Measurements from ENCODE around the gene UMODL1.
"Not testable (repeated sequence)": the region's sequence is repeated elsewhere in the genome, so short reads cannot be mapped to it uniquely, and the experiment has no call there.

UMODL1 gene

DNA sequence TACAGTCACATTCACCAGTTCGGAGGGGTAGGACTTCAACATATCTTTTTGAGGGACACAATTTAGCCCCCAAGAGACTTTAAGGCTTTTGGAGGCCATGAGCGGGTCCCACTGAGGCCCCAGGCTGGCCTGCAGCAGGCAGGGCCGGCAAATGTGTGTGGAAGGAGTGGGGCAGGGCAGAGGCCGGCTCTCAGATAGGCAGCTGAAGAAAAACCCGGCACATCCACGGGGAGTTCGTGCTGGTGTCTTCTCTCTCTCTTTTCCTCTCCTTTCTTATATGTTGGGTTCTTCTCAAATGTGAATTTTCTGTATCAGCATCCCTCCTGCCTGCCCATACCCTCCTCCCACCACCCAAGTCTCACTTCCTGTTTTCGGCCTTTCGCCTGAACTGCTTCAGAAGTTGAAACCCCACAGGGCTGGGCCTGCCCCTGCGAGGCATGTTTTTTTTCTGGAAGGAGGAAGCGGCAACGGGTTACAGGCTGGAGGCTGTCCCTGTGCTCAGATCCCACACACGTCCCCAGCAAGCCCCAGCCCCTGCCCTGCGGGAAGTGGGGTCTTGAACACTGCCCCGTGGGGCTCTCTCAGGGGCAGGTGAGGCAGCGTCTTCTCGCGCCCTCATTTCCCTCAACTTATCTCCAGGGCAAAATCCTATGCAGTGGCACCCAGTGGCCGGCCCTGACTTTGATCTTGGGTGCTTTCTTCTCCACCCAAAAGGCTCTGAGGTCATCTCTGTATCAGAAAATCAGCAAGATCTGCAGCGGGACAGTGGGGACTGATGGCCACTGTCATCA is 9.7 kb upstream of the UMODL1 start:
- DNase-seq, result no peak

- DNase-seq, result no peak
These were observed 9.2 kb upstream of the UMODL1 start for GRCh38 chr21:42061986-42062235.

- DNase-seq, result peak; percentile 89
These were observed 8.7 kb upstream of the UMODL1 start for GRCh38 chr21:42062236-42063022.

DNA sequence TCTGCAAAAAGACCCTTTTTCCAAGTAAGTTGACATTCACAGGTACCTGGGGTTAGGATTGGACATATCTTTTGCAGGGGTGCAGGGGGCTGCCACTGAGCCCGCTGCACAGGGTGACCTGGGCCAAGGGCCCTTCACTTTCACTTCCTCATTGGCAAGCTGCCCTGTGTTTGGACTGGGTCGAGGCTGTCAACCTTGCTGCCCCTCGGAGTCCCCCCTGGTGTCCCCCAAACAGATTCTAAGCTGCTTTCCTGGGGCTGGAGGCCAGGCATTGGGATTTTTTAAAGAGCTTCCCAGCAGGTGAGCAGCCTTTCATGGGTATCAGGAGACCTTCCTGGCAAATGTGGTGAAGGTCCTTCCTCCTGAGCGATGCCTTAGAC is 7.9 kb upstream of the UMODL1 start:
- DNase-seq, result peak; percentile 14

DNA sequence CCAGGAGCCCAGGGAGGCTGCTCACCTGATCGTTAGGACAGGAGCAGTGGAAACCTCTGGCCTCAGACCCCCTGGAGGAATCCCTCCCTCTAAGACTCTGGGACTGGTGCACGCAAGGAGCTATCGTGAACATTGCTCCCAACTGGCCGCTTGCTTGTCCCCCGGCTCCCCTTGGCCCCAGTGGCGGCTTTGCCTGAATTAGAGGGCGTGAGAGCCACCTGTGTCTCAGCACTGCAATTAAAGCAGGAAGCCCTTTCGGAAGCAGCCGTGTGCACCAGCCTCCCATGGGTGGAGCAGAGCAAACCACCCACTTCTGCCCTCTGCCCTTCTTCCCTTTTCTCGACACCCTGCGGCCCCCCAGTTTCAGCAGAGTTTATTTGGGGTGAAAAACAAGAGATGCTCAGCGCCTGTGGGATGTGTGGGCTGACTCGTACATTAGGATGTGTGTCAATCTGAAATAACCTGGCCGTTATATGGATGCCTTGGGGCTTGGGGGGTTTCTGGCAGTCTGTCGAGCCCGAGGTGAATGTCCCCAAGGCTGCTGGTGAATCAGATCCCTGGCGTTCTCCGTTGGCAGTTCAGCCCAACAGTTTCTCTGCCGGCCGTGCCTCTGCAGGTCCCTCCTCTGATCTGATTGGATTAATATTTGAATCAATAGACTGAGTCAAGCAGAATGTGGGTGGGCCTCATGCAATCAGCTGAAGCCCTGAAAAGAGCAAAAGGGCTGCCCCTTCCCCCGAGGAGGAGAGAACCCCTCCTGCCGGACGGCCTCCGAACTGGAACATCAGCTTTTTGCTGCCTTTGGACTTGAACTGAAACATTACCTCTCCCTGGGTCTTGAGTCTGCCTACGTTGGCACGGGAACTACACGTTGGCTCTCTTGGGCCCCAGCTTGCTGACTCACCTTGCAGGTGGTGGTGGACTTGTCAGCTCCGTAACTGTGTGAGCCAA is 7.3 kb upstream of the UMODL1 start:
- DNase-seq, result peak; percentile 56

DNA sequence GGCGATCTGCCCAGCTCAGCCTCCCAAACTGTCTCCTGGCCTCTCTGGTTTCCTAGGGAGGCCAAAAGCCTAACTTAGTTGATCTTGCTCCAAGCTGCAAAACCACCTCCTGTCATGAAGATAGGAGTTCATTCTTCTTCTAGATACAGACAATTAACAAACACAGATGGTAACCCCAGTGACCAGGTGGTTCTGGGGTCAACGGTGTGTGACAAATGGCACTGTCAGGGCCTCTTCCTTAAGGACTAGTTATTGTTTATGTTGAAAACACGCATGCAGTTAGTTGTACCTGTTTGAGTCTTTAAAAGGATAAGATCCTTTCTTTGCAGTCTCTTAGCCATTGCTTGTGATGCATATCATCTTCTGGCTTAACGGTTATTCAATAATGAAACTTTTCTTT is 4.6 kb upstream of the UMODL1 start:
- no peak for DNase-seq

- DNase-seq, result no peak
These were observed 3.4 kb upstream of the UMODL1 start for GRCh38 chr21:42067531-42068255.

- DNase-seq, result no peak
These were observed 2.9 kb upstream of the UMODL1 start for GRCh38 chr21:42068256-42068545.

GRCh38 chr21:42068592-42068991 is 2.5 kb upstream of the UMODL1 start:
- no peak for DNase-seq

DNA sequence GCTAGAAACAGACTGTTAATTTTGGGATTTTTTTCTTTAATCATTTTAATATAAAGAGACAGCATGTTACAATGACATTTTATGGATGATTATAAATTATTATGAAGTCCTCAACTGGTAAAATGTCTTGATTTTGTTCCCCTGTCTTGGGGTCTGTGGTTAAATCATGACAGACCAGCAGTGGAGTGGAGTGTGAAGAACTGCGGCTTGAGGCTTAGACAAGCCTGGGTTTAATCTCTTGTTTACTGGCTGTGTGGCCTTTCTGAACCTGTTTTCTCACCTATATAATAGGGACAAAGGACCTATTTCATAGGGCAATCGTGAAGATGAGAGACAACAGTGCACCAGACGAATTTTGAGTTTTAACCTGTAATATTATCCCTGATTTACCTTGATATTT is 1.8 kb upstream of the UMODL1 start:
- no peak for DNase-seq

- DNase-seq, result no peak
These were observed 1.3 kb upstream of the UMODL1 start for GRCh38 chr21:42069843-42070242.

DNA sequence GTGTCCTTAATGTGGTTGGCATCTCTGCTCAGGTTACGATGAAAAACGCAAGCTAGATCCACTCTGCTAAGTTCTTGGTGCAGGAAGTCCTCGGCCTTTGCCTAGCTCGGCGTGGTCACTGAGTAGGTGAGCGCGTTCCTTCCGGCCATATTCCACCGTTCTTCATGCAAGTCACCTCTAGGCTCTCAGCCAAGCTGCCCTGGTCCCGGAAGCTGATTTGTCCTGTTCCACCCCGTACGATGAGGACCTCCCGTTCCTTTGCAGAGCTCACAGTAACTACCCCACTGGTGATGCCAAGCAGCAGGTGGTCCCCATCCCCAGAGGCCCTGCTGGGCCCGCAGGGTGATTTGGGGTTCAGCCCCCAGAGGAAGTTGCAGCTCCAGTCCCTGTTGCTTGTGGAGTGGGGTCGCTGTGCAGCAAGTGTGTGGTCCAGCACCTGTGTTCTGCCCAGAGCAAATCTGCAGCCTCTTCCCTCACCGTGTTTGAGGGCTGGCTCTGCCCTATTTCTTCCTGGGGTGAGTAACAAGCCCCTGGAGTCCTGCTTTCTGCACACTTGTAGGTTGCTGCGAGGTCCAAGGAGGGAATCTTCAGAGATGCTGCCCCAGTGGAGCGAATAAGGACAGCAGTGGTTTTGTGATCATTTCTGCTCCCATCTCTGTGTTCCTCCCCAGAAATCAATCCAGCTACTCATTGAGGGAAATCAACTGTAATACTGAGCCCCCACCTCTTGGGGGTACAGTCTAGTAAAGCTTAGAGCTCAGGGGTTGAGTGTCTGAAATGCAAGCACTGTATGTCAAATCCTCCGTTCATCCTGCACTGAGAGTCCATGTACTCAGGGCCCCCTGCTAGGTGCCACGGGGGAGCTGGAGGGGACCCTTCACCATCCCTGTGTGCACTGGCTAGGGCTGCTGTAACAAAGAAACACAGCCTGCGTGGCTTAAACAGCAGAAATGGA is 2.3 kb downstream of the UMODL1 start:
- DNase-seq, result no peak

- DNase-seq, result no peak
These were observed 4.8 kb downstream of the UMODL1 start for GRCh38 chr21:42075686-42076471.

DNA sequence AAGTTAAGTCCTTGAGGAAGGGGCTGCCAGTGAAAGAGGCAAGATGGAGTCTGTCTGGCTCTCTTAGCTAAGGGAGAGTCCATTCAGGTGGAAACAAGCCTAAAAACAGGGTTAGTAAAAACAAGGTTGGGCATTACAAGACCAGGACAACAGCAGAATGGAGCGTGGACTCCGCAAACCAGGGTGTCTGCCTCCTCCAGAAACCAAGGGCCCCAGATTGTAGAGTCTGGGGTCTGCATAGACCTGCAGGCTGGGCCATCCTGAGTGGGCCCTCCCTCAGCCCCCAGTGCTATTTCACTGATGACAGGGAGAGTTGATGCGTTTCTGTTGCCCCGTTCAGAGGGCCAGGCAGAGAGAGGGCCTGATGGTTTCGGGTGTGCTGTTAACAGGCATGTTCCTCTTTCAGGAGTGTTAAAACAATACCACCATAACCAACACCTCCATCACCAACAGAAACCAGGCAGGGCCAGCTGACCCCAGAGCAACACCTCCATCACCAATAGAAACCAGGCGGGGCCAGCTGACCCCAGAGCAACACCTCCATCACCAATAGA is 6.6 kb downstream of the UMODL1 start:
- DNase-seq, result not testable (repeated sequence)

DNA sequence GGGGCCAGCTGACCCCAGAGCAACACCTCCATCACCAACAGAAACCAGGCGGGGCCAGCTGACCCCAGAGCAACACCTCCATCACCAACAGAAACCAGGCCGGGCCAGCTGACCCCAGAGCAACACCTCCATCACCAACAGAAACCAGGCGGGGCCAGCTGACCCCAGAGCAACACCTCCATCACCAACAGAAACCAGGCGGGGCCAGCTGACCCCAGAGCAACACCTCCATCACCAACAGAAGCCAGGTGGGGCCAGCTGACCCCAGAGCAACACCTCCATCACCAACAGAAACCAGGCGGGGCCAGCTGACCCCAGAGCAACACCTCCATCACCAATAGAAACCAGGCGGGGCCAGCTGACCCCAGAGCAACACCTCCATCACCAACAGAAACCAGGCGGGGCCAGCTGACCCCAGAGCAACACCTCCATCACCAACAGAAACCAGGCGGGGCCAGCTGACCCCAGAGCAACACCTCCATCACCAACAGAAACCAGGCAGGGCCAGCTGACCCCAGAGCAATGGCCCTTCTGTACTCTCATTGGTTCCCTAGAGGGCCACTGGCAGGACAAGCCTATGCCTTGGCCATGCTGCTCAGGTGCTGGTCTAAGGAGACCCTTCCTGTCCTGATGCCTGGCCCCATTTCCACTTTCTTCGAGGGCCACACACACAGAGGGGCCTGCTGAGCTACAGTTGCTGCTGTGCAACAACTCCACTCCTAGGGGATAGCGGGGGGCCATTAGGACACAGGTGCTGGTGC is 7.3 kb downstream of the UMODL1 start:
- DNase-seq, result not testable (repeated sequence)

GRCh38 chr21:42079008-42079938 is 8.2 kb downstream of the UMODL1 start:
- DNase-seq, result no peak

GRCh38 chr21:42079939-42080787 is 9.0 kb downstream of the UMODL1 start:
- DNase-seq, result no peak

GRCh38 chr21:42080788-42081083 is 9.6 kb downstream of the UMODL1 start:
- no peak for DNase-seq
